K562 (cell line): Measurements from ENCODE around the gene FAM117B. TPM values are rescaled to one million over a fixed set of nuclear protein-coding genes. Genes with fewer than 3 reads are reported as not detected.

ENCODE experiments used
- ATAC-seq: fragments of 200-7000 bp; cut with Tn5 transposase; 3 replicates; pipeline ENCODE4 v1.9.1; 2020; ENCODE audit warnings: moderate library complexity
- BruUV-seq: library from RNA; stranded (reverse); fragments of 400-500 nt; replicated peaks from 2 replicates; lab custom pipeline; 2021; lab: Mats Ljungman, UMichigan
- CTCF ChIA-PET: fragments of 300-600 bp; formaldehyde crosslinking; extraction: SDS; loops from one replicate; lab custom pipeline; 2021; ENCODE audit warnings: low intra/inter-chr PET ratio; lab: Yijun Ruan, JAX
- POLR2A ChIA-PET: fragments of 300-600, 350-650 bp; sonication (Branson Sonifier 250); formaldehyde crosslinking; extraction: SDS; loops from one replicate; lab custom pipeline; 2021; ENCODE audit warnings: antibody characterized with exemption, inconsistent platforms; lab: Yijun Ruan, JAX
- DNase-seq, 4 experiments: peaks; one replicate each; pipeline versions ENCODE4 v3.0.0 to v3.0.0-alpha.2; 2011 to 2018; ENCODE audit warnings: low spot score in 3 of 4, mixed read lengths in 3 of 4; ENCODE audit errors: extremely low read depth in 1 of 4
- FAIRE-seq: peaks from 2 replicates; lab custom pipeline; 2011; peaks lifted over from hg19 to GRCh38; lab: Jason Lieb, UNC
- H2AFZ ChIP-seq: 2 replicates; pipeline ENCODE4 v1.6.0; 2011; ENCODE audit warnings: low read depth, low read length, control low read depth, inconsistent platforms
- H3K27ac ChIP-seq: fragments of 200-600 bp; 3 replicates; pipeline ENCODE4 v1.8.0; 2011; ENCODE audit warnings: low read depth, mild to moderate bottlenecking, control low read depth, inconsistent platforms, low read length, moderate library complexity, mixed read lengths; ENCODE audit errors: extremely low read depth
- H3K27me3 ChIP-seq, 2 experiments: fragments of 300-600 bp in 1 of 2; 2 replicates in 1 of 2; 3 replicates in 1 of 2; pipeline versions ENCODE4 v1.6.0 to v1.8.0; 2011; ENCODE audit warnings: inconsistent platforms in 2 of 2, low read length in 2 of 2, mild to moderate bottlenecking in 1 of 2, mixed read lengths in 1 of 2, moderate library complexity in 1 of 2; ENCODE audit not compliant: control insufficient read depth in 2 of 2, insufficient read depth in 2 of 2
- H3K36me3 ChIP-seq: fragments of 300-600 bp; 3 replicates; pipeline ENCODE4 v1.8.0; 2011; ENCODE audit warnings: mild to moderate bottlenecking, low read length, inconsistent platforms; ENCODE audit not compliant: control insufficient read depth, insufficient read depth
- H3K4me1 ChIP-seq, 2 experiments: fragments of 200-600 bp in 1 of 2; replicated peaks in 1 of 2; 2 replicates in 1 of 2; 3 replicates in 1 of 2; pipeline versions ENCODE4 v1.5.1 to v1.8.0; 2011; ENCODE audit warnings: inconsistent platforms in 2 of 2, low read length in 2 of 2, mild to moderate bottlenecking in 1 of 2, mixed read lengths in 1 of 2, moderate library complexity in 1 of 2; ENCODE audit not compliant: control insufficient read depth in 2 of 2, insufficient read depth in 2 of 2
- H3K4me2 ChIP-seq: 2 replicates; pipeline ENCODE4 v1.6.1; 2011; ENCODE audit warnings: low read length, control low read depth, inconsistent platforms, mixed read lengths; ENCODE audit not compliant: insufficient read depth
- H3K4me3 ChIP-seq: fragments of 200-600 bp; sonication (generic), shearing (Covaris generic); 2 replicates; pipeline ENCODE4 v1.5.1; 2016; ENCODE audit warnings: control low read depth, inconsistent platforms
- H3K79me2 ChIP-seq: fragments of 200-600 bp; 3 replicates; pipeline ENCODE4 v1.8.0; 2011; ENCODE audit warnings: low read length, inconsistent platforms; ENCODE audit not compliant: control insufficient read depth, insufficient read depth
- H3K9ac ChIP-seq, 2 experiments: 2 replicates each; pipeline versions ENCODE4 v1.6.0 to v1.6.1; 2011; ENCODE audit warnings: low read depth in 2 of 2, low read length in 2 of 2, control low read depth in 1 of 2, inconsistent platforms in 1 of 2, mild to moderate bottlenecking in 1 of 2, mixed read lengths in 1 of 2; ENCODE audit not compliant: insufficient read depth in 1 of 2
- H3K9me1 ChIP-seq: one replicate; pipeline ENCODE4 v1.6.0; 2011; ENCODE audit warnings: inconsistent platforms, mild to moderate bottlenecking, low read length, moderate library complexity; ENCODE audit not compliant: control insufficient read depth, insufficient read depth
- H3K9me3 ChIP-seq: replicated peaks from 2 replicates; pipeline ENCODE4 v1.5.1; 2011; ENCODE audit warnings: low read depth, low read length, inconsistent platforms; ENCODE audit not compliant: control insufficient read depth, insufficient read depth
- H4K20me1 ChIP-seq: replicated peaks from 2 replicates; pipeline ENCODE4 v1.6.1; 2011; ENCODE audit warnings: low read length, inconsistent platforms, mixed read lengths; ENCODE audit not compliant: control insufficient read depth, insufficient read depth
- CLOCK ChIP-seq: fragments of 250-450 bp; sonication (Bioruptor Pico); IDR thresholded peaks from 2 replicates; pipeline ENCODE4 v1.4.0; 2020; ENCODE audit warnings: mild to moderate bottlenecking, moderate library complexity, borderline replicate concordance
- MXI1 ChIP-seq: IDR thresholded peaks from 2 replicates; pipeline ENCODE4 v1.6.1; 2011; ENCODE audit warnings: low read depth, mild to moderate bottlenecking, improper control_type of control experiment, low read length
- RNF2 ChIP-seq: sonication (generic); IDR thresholded peaks from 2 replicates; pipeline ENCODE4 v1.6.1; 2016
- SLC30A9 ChIP-seq: fragments of 250-450 bp; sonication (Bioruptor Pico); IDR thresholded peaks from 2 replicates; pipeline ENCODE4 v1.8.0; 2022; ENCODE audit warnings: mild to moderate bottlenecking, moderate library complexity
- ZFP91 ChIP-seq: sonication (generic); formaldehyde crosslinking; IDR thresholded peaks from 2 replicates; pipeline ENCODE4 v1.8.0; 2022; ENCODE audit warnings: mild to moderate bottlenecking, missing genetic modification reagents
- ZKSCAN3 ChIP-seq: fragments of 250-450 bp; sonication (Bioruptor Pico); IDR thresholded peaks from 2 replicates; pipeline ENCODE4 v1.4.0; 2020
- ZNF212 ChIP-seq: fragments of 450-650 bp; formaldehyde crosslinking; IDR thresholded peaks from 2 replicates; pipeline ENCODE4 v1.4.0; 2020; ENCODE audit warnings: mild to moderate bottlenecking
- ZNF766 ChIP-seq: fragments of 200-800 bp; sonication (Bioruptor generic); conservative IDR thresholded peaks from 2 replicates; pipeline ENCODE4 v1.6.1; 2016; ENCODE audit warnings: missing genetic modification characterization, missing compliant biosample characterization
- ZSCAN32 ChIP-seq: fragments of 450-650 bp; formaldehyde crosslinking; IDR thresholded peaks from 2 replicates; pipeline ENCODE4 v1.4.0; 2020; ENCODE audit warnings: mild to moderate bottlenecking, moderate library complexity
- WGBS: fragments of 100-300 bp; shearing (Covaris generic); methylation state at CpG from one replicate; pipeline ENCODE4 v1.1.6; 2016; ENCODE audit warnings: low coverage, mixed read lengths; ENCODE audit not compliant: insufficient coverage; ENCODE audit errors: missing lambda C conversion rate; 5-methylcytosine and 5-hydroxymethylcytosine counted together
- in situ Hi-C: fragments of 300-500 bp; cut with MboI; formaldehyde crosslinking; loops from 4 replicates; pipeline ENCODE4 v1.15.0; 2018; ENCODE audit warnings: inconsistent platforms, mixed read lengths
- intact Hi-C: fragments of 100-400 bp; cut with micrococcal nuclease; formaldehyde crosslinking; loops from 2 replicates; pipeline ENCODE4 v1.14.2; 2022
- polyA plus RNA-seq, 8 experiments: library from polyadenylated mRNA; depleted of rRNA in 4 of 8; stranded (reverse) in 5 of 8; unstranded in 3 of 8; fragments of >200 nt; fragmentation: Nextera tagmentation in 2 of 8; fragmentation: Illumina TruSeq in 1 of 8; extraction: Ambion mirVana in 2 of 8; extraction: Trizol in 1 of 8; gene quantifications; 2 replicates each; pipeline versions ENCODE4 v1.2.1 to v1.2.3, GENCODE V29; 2011 to 2014; ENCODE audit warnings: inconsistent platforms in 1 of 8, missing spikeins in 1 of 8
- total RNA-seq, 7 experiments: library from RNA; depleted of rRNA in 6 of 7; stranded (reverse); fragments of >200 nt in 6 of 7; fragmentation: Illumina TruSeq in 2 of 7; extraction: Trizol in 2 of 7; gene quantifications; 2 replicates each; pipeline versions ENCODE4 v1.2.1 to v1.2.3, GENCODE V29; 2011 to 2021; ENCODE audit warnings: low replicate concordance in 1 of 7

The FAM117B gene
- total and polyA plus RNA-seq, 9 of the 15 experiments (the other 6 are each of a cell fraction or from before 2014, with no cell fraction given), result 1.6 to 5.2 (median 2.6) TPM

DNA sequence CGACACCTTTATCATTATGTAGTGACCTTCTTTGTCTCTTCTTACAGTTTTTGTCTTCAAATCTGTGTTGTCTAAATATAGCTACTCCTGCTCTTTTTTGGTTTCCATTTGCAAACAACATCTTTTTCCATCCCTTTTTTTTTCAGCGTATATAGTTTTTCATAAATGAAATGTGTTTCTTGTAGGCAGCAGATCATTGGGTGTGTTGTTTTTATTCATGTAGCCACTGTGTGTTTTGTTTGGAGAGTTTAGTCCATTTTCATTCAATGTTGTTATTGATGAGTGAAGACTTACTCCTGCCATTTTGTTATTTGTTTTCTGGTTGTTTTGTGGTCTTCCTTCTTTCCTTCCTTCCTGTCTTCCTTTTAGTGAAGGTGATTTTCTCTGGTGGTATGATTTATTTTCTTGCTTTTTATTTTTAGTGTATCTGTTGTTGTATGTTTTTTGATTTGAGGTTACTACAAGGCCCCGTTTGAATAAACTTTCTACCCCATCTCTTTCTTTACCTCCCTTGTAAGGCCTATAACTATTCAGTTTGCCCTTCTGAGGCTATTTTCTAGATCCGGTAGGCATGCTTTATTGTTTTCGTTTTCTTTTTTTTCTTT lies 81.4 kb downstream of the FAM117B start:
- FAIRE-seq (no peak), DNase-seq (no peak), ATAC-seq (no peak)
- Histone ChIP-seq H3K9me1 (no peaks in the 10 kb centered on the region), H3K4me2 (no peak overlapping the region), H4K20me1 (no peaks in the 10 kb centered on the region), H3K27ac (no peak overlapping the region), H3K79me2 (no peaks in the 10 kb centered on the region), H3K27me3 (no peaks in the 10 kb centered on the region), H3K4me3 (no peak overlapping the region), H2AFZ (no peak overlapping the region), H3K9me3 (no peaks in the 10 kb centered on the region), H3K9ac (no peak overlapping the region), H3K4me1 (no peaks in the 10 kb centered on the region), H3K36me3 (no peaks in the 10 kb centered on the region)
- WGBS, result 41% methylated on average over 5 of the region's 5 CpGs
- intact Hi-C loops, result no loop called here
- ChIA-PET POLR2A (no interaction called here), CTCF (no interaction called here)
- no TSS peak for BruUV-seq
- in situ Hi-C loops, result no loop called here
- no peak for TF ChIP-seq ZNF212 (CRISPR knock-in tag)
- no peak for TF ChIP-seq MXI1
- no peak for TF ChIP-seq ZNF766
- no peak for TF ChIP-seq ZSCAN32 (CRISPR knock-in tag)
- TF ChIP-seq ZKSCAN3 (CRISPR knock-in tag), result no peak
- TF ChIP-seq SLC30A9, result no peak
- no peak for TF ChIP-seq CLOCK (CRISPR knock-in tag)
- no peak for TF ChIP-seq RNF2
- no peak for TF ChIP-seq ZFP91 (CRISPR knock-in tag)
